Umbilical cord (tissue), 2 donors: Measurements from ENCODE around the gene BMPR1B. TPM values are rescaled to one million over a fixed set of nuclear protein-coding genes. Genes with fewer than 3 reads are reported as not detected.
"Not testable (repeated sequence)": the region's sequence is repeated elsewhere in the genome, so short reads cannot be mapped to it uniquely, and the experiment has no call there.

Source experiments
- DNase-seq: peaks from one replicate; pipeline ENCODE4 v3.0.0-alpha.2; 2015; ENCODE audit warnings: low spot score
- total RNA-seq: library from RNA; depleted of rRNA; stranded (reverse); fragments of >200 nt; gene quantifications from one replicate; pipeline ENCODE4 v1.2.3, GENCODE V29; 2014; ENCODE audit warnings: low replicate concordance; ENCODE audit not compliant: insufficient read depth

Gene BMPR1B
- total RNA-seq, 1 donor from 2014 or later = 4.3 TPM

- not testable (repeated sequence) for DNase-seq
Measured at GRCh38 chr4:94832329-94832728, 74.6 kb downstream of the BMPR1B start.

DNA sequence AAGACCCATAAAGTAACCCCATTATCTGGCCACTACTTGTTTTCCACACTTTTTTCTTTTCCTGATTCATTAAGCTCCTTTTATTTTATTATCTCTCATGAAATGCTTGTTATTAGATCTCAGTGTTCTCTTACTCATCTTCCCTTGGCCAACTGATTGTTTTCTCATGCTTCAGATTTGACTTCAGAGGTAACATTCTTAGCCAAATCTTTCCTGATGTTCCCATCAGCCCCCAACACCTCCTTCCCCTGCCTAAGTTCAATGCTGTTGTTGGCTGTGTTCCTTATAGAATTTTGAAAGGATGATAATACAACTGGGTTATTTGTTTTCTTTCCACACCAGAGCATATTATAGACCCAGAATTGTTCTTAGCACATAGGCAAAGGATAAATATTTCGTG is 75.6 kb downstream of the BMPR1B start:
- DNase-seq = no peak

DNA sequence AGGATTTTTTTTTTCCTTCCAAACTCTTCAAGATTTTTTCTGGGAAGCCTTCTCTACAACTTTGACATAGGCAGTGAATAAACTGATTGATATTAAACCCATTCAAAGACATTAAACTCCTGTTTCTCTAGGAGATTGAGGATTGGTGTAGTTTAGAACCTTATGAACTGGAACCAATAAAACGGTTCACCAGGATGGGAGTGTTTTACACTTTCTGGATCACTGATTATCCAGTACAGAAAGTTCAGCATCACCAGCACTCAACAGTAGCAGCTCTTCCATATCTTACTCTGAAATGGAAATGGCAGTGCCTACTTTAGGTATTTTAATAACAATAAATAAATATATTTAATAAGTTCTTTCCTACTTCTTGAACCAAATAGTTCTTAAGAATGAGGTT is 76.7 kb downstream of the BMPR1B start:
- DNase-seq = no peak

- not testable (repeated sequence) for DNase-seq
Measured at GRCh38 chr4:94841166-94841863, 83.6 kb downstream of the BMPR1B start.

- DNase-seq = no peak
Measured at GRCh38 chr4:94841864-94842221, 84.1 kb downstream of the BMPR1B start.

DNA sequence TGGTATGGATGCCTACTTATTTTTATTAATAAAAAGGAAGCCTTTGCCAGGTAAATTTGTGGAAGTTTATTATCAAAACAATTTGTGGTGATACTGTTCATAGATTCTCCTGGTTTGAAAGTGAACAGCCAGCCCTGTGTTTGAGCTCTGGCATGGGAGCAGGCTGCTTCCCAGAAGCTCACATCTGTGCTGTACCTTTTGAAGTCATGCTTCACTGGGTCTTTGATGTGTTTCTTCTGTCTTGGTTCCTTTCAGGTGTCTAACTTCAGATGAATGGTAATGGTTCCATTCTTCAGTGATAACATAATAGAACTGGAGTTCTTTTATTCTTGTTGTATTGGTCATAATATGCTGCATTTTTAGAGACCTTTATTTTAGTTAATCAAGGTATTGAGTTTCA is 85.5 kb downstream of the BMPR1B start:
- no peak for DNase-seq

DNA sequence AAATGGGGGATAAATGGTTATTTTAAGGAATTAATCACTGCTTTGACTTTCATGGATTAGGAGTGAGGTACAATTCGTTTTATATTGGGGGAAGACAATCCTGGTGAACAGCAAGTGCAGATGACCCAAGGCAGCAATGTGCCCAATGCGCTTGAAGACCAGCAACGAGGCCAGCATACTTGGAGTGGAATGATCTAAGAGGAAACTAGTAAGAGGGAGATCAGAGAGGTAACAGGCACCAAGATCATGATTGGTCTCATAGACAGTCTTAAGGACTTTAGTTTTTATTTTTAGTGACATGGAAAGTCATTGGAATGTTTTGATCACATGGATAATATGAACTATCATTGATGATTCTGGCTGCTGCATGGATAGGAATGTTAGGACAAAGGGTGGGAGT is 90.6 kb downstream of the BMPR1B start:
- no peak for DNase-seq

DNA sequence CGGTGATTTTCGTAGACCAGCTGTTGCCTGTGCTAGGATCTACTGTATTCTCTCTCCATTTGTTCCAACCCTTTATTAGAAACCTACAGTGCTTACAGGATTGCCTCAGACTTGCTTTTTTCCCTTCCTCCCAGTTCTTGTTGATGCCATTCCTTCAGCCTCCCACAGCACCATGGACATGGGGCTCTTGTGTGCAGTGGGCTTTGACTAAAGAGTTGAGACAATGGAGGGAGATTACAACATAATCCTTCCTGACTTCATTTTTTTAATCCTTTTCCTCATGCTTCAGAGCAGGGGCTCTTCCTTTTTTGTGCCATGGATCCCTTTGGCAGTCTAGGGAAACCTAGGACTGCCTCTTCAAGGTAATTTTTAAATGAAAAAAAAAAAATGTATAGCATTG is 92.1 kb downstream of the BMPR1B start:
- DNase-seq = no peak

- DNase-seq = no peak
Measured at GRCh38 chr4:94852616-94853015, 94.9 kb downstream of the BMPR1B start.

DNA sequence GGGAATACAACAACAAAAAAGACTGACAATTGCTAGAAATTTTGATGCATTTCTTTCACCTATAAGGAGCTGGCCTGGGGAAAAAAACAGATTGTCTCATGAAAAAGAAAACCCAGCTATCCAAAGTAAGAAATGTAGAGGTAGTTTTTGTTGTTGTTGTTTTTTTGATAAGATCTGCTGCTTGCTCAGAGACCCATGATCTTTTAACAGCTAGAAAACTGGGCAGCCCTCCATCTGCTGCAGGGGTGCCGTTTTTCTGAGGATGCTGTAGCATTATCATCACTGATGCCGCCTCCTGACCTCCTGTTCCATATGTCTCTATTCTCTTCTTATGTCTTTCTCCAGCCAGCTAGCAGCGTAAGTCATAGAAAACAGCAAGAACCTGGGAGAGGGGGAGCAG is 98.3 kb downstream of the BMPR1B start:
- DNase-seq = no peak

DNA sequence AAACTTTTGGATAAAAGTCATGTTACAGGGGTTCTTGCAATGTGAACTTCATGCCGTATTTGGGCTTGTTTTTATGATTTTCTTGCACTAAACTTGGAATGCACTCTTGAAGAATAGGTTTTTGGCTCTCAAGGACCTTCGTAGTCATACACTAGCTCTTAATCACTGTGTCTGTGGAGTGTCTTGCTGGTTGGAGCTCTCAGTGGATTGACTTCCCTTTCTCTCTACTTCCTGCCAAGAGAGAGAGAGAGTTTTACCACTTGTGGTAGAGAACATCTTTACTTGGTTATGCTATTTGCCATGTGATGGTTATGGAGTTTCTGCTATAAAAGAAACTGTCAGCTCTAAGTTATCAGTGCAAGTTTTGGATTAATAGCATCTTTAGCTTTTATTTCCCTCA is 112.4 kb downstream of the BMPR1B start:
- DNase-seq = peak; percentile 76

DNA sequence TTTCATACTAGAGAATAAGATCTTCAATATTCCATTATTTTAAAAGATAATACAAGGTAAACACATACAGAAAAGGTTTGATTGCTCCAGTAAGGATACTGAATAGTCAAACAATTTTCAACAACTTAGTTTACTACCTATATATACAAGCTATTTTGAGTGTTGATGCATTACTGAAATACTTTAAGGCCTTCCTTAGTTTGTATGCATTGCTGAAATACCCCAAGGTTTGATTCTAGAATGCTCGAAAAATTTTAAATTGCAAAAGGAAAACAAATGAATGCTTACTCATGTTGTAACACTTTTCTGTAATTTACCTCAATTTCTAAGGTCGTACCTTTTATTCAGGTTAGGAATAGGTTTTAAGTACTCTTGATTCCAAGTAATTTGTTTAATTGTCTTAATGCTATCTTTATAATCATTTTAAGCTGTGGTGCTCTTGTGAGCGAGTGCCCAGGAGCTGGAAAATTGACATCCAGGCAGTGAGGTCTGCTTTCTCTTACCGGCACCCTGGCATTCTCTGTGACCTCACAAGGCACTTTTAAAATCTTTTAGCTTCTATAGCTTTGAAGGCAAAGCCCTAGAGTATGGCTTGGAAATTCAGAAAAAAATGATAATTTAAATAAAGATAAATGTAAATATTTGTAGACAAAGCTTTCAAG is 114.0 kb downstream of the BMPR1B start:
- peak; percentile 55 for DNase-seq

DNA sequence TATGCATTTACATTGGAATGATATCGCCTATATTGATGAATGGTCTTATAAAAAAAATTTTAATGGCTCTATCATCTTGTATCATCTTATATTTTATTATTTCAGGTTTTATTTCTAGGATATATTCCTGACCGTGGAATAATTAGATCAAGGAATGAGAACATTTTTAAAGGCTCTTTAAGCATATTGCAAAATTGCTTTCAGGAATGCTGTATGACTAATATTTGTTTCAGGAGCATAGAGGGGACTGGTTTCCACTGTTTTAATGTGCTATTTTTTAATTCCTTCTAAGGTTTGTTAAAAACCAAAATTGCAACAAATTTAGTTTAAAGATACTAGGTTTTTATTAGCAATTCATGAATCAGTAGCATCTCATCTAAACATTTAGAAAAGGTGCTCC is 120.2 kb downstream of the BMPR1B start:
- DNase-seq = peak; percentile 45

DNA sequence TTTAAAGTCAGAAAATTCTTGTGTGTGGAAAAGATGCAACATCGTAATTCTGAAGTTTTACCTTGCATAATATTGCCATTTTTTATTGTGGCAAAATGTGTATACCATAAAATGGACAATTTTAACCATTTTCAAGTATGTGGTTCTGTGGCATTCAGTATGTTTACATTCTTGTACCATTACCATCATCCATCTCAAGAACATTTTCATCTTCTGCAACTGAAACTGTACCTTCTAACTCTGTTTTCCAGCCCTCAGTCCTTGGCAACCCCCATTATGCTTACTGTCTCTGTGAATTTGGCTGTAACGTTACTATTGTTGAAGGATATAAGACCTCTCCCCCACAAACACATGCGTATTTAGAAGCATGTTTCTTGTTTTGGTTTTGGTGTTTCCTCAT is 123.2 kb downstream of the BMPR1B start:
- DNase-seq = no peak

GRCh38 chr4:94882756-94883155 is 125.0 kb downstream of the BMPR1B start:
- DNase-seq = no peak

DNA sequence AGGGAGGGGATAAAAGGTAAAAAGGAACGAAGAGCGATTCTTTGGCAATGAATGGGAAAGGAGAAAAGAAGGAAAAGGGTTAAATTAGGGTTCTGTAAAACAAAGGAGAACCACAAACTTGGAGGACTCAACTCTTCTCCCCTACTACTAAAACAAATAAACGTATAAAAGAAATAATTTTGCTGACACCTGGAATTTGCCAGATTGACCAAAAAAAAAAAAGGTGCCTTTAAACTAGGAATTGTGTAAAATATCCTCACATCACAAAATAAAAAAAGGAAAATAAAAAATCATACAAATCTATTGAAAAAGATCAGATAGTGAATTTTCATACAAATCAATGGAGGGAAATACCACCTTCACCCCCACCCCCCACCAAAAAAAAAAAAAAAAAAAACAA is 129.3 kb downstream of the BMPR1B start:
- DNase-seq = no peak

GRCh38 chr4:94889523-94889922 is 131.8 kb downstream of the BMPR1B start:
- DNase-seq = no peak

DNA sequence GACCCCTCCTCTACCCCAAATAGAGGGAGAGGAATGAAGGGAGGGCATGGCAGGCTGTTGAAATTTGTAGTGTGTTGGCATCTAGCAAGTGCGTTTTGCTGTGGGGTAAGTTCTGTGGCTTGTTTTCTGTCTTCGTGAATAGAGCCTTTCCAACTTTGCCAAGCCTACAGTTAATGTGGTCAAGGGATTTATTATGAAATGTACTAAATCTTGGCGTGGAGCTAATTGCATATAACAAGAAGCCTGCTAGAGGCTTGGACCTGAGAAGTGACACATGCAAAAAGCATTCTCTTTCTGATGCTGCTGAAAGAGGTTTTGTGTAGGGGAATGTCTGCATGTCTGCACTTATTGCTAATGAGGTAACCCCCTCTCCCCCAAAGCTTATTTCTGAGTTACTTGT is 132.2 kb downstream of the BMPR1B start:
- no peak for DNase-seq

GRCh38 chr4:94890579-94890978 is 132.8 kb downstream of the BMPR1B start:
- no peak for DNase-seq

DNA sequence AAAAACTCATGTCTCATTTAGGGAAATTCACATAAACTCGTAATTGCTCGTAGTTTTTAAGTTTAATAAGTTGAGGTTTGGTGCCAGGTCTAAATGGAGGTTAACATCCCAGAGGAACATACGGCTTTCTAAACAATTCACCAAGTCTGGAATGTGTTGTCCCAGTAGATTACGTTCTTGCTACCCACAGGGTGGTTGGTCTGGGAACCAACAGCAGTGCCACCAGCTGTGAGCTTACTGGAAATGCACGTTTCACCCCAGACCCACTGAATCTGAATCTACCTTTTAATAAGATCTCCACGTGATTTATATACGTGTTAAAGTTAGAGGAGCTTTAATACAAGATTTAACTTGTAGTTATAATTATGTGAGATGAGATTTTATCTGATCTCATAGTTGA is 134.3 kb downstream of the BMPR1B start:
- DNase-seq = no peak

DNA sequence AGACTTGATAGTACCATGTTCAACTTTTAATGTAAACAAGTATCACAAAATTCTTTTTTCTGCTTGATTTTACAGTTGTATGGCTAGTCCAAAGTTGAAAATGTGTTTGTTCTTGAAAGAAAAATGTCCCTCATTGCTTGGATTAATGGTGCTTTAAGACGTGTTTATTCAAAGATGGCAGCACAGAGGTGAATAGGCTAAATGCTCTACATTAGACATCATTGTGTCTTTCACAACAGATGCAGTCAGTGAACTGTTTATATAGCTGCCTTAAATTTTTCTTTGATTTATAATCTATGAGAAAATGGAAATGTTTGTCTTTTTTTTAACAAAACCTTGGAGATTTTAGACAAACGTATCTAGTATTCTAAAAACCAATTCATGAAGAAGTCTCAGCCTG is 137.3 kb downstream of the BMPR1B start:
- DNase-seq = no peak

- DNase-seq = no peak
Measured at GRCh38 chr4:94897023-94897422, 139.3 kb downstream of the BMPR1B start.

GRCh38 chr4:94905511-94905910 is 147.8 kb downstream of the BMPR1B start:
- no peak for DNase-seq

GRCh38 chr4:94909645-94910044 is 151.9 kb downstream of the BMPR1B start:
- no peak for DNase-seq
